Ectodermal cell (in vitro differentiated cells): ENCODE measurements around the gene RAB11FIP3.
"Not testable (repeated sequence)": the region's sequence is repeated elsewhere in the genome, so short reads cannot be mapped to it uniquely, and the experiment has no call there.

Experiments used
- H3K27ac ChIP-seq: 2 replicates; pipeline ENCODE4 v1.7.0; 2013; ENCODE audit warnings: mild to moderate bottlenecking, low read depth, low read length; ENCODE audit not compliant: insufficient read depth, poor library complexity, severe bottlenecking
- H3K27me3 ChIP-seq: 2 replicates; pipeline ENCODE4 v1.7.0; 2013; ENCODE audit warnings: mild to moderate bottlenecking, low read length; ENCODE audit not compliant: insufficient read depth, control insufficient read depth, poor library complexity, severe bottlenecking
- H3K36me3 ChIP-seq: one replicate; pipeline ENCODE4 v1.7.0; 2013; ENCODE audit warnings: low read length; ENCODE audit not compliant: control insufficient read depth, insufficient read depth
- H3K4me1 ChIP-seq: one replicate; pipeline ENCODE4 v1.7.0; 2013; ENCODE audit warnings: low read length; ENCODE audit not compliant: control insufficient read depth, insufficient read depth
- H3K4me3 ChIP-seq: 2 replicates; pipeline ENCODE4 v1.7.0; 2013; ENCODE audit warnings: low read depth, low read length, control low read depth; ENCODE audit not compliant: insufficient read depth
- H3K9me3 ChIP-seq: 2 replicates; pipeline ENCODE4 v1.7.0; 2013; ENCODE audit warnings: mild to moderate bottlenecking, low read length, moderate library complexity; ENCODE audit not compliant: control insufficient read depth
- WGBS, 2 experiments: methylation state at CpG; one replicate each; pipeline ENCODE4 v1.1.7; 2013; ENCODE audit warnings: missing lambda C conversion rate in 2 of 2; 5-methylcytosine and 5-hydroxymethylcytosine counted together

RAB11FIP3 gene

GRCh38 chr16:381012-381788, 44.2 kb upstream of the RAB11FIP3 start:
- WGBS, 2 experiments, result 0% methylated on average over 73 of the region's 73 CpGs
- H3K9me3 ChIP-seq, result no peaks in the 10 kb centered on the region
- peaks cover 24% of the 10 kb centered on the region for H3K27me3 ChIP-seq
- no peak overlapping the region for H3K27ac ChIP-seq
- H3K4me1 ChIP-seq, result peaks cover 19% of the 10 kb centered on the region
- H3K4me3 ChIP-seq, result peak overlapping the region; percentile 75
- no peaks in the 10 kb centered on the region for H3K36me3 ChIP-seq

GRCh38 chr16:381789-382717, 43.4 kb upstream of the RAB11FIP3 start, which contains the start of gene PGAP6:
TSS of gene PGAP6 (minus strand) at chr16:381978. CDS start at chr16:381821, 157 bp downstream.
- peaks cover 19% of the 10 kb centered on the region for H3K4me1 ChIP-seq
- no peak within 1 kb of the TSS for H3K27ac ChIP-seq
- peak within 1 kb of the TSS; percentile 75 for H3K4me3 ChIP-seq
- 0 to 1% methylated on average over 110 to 123 of the region's 123 CpGs for WGBS, 2 experiments
- no peaks in the 10 kb centered on the region for H3K36me3 ChIP-seq
- peaks cover 24% of the 10 kb centered on the region for H3K27me3 ChIP-seq
- no peaks in the 10 kb centered on the region for H3K9me3 ChIP-seq

GRCh38 chr16:383326-384051, 42.0 kb upstream of the RAB11FIP3 start:
- Histone ChIP-seq H3K27ac (no peak overlapping the region), H3K4me3 (no peak overlapping the region), H3K4me1 (peaks cover 19% of the 10 kb centered on the region), H3K9me3 (no peaks in the 10 kb centered on the region), H3K36me3 (no peaks in the 10 kb centered on the region), H3K27me3 (peaks cover 24% of the 10 kb centered on the region)
- WGBS, 2 experiments, result 3 to 4% methylated on average over 33 of the region's 33 CpGs

- Histone ChIP-seq H3K4me3 (no peak overlapping the region), H3K4me1 (peaks cover 12% of the 10 kb centered on the region), H3K36me3 (no peaks in the 10 kb centered on the region), H3K27ac (peak overlapping the region; percentile 55), H3K9me3 (no peaks in the 10 kb centered on the region), H3K27me3 (peaks cover 24% of the 10 kb centered on the region)
- whole genome bisulfite sequencing, 2 experiments, result 87% methylated on average over 19 of the region's 19 CpGs
These were observed 38.8 kb upstream of the RAB11FIP3 start for GRCh38 chr16:386641-387156.

GRCh38 chr16:387761-388666, 37.4 kb upstream of the RAB11FIP3 start:
- not testable (repeated sequence) for H3K27ac ChIP-seq, H3K9me3 ChIP-seq, H3K36me3 ChIP-seq, H3K4me1 ChIP-seq, H3K4me3 ChIP-seq
- H3K27me3 ChIP-seq, result peaks cover 13% of the 10 kb centered on the region
- WGBS, 2 experiments, result 82 to 85% methylated on average over 20 of the region's 20 CpGs

GRCh38 chr16:389352-389751, 36.1 kb upstream of the RAB11FIP3 start:
- no peak overlapping the region for H3K27ac ChIP-seq
- WGBS, 2 experiments, result 87 to 88% methylated on average over 10 of the region's 10 CpGs
- H3K9me3 ChIP-seq, result no peaks in the 10 kb centered on the region
- H3K36me3 ChIP-seq, result no peaks in the 10 kb centered on the region
- no peaks in the 10 kb centered on the region for H3K4me1 ChIP-seq
- no peaks in the 10 kb centered on the region for H3K27me3 ChIP-seq
- no peak overlapping the region for H3K4me3 ChIP-seq

- H3K4me1 ChIP-seq, result peaks cover 8% of the 10 kb centered on the region
- 62 to 64% methylated on average over 7 of the region's 7 CpGs for WGBS, 2 experiments
- no peaks in the 10 kb centered on the region for H3K27me3 ChIP-seq
- H3K4me3 ChIP-seq, result no peak overlapping the region
- no peak overlapping the region for H3K27ac ChIP-seq
- no peaks in the 10 kb centered on the region for H3K36me3 ChIP-seq
- H3K9me3 ChIP-seq, result no peaks in the 10 kb centered on the region
These were observed 33.5 kb upstream of the RAB11FIP3 start for GRCh38 chr16:391885-392335.

GRCh38 chr16:392450-393030, 32.9 kb upstream of the RAB11FIP3 start:
- H3K4me1 ChIP-seq, result peaks cover 8% of the 10 kb centered on the region
- H3K9me3 ChIP-seq, result no peaks in the 10 kb centered on the region
- no peaks in the 10 kb centered on the region for H3K27me3 ChIP-seq
- H3K36me3 ChIP-seq, result no peaks in the 10 kb centered on the region
- H3K4me3 ChIP-seq, result no peak overlapping the region
- 90 to 92% methylated on average over 7 of the region's 7 CpGs for WGBS, 2 experiments
- no peak overlapping the region for H3K27ac ChIP-seq

- peak overlapping the region; percentile 3 for H3K27ac ChIP-seq
- no peaks in the 10 kb centered on the region for H3K9me3 ChIP-seq
- peaks cover 8% of the 10 kb centered on the region for H3K4me1 ChIP-seq
- WGBS, 2 experiments, result 11 to 24% methylated on average over 3 of the region's 3 CpGs
- H3K4me3 ChIP-seq, result peak overlapping the region; percentile 31
- peaks cover 5% of the 10 kb centered on the region for H3K36me3 ChIP-seq
- H3K27me3 ChIP-seq, result no peaks in the 10 kb centered on the region
These were observed 29.2 kb upstream of the RAB11FIP3 start for GRCh38 chr16:396199-396598.
